SK-N-SH treated with all-trans-retinoic acid at 6 μM for 48 hours (cell line): ENCODE data around the gene PARP3.

Source experiments
- ATAC-seq: fragments of 200-7000 bp; cut with Tn5 transposase; 3 replicates; pipeline ENCODE4 v1.9.1; 2020; ENCODE audit warnings: mild to moderate bottlenecking, moderate library complexity
- ARNTL ChIP-seq: fragments of 450-650 bp; formaldehyde crosslinking; IDR thresholded peaks from 2 replicates; pipeline ENCODE4 v1.5.0; 2020; ENCODE audit warnings: low read depth, mild to moderate bottlenecking, moderate library complexity, borderline replicate concordance
- BACH2 ChIP-seq: fragments of 250-450 bp; sonication (Bioruptor Pico); IDR thresholded peaks from 2 replicates; pipeline ENCODE4 v1.9.0; 2021; ENCODE audit warnings: mild to moderate bottlenecking, borderline replicate concordance
- CSRNP3 ChIP-seq: fragments of 250-450 bp; sonication (Bioruptor Pico); IDR thresholded peaks from 2 replicates; pipeline ENCODE4 v1.5.1; 2021; ENCODE audit warnings: mild to moderate bottlenecking, moderate library complexity
- ESRRG ChIP-seq: fragments of 250-450 bp; sonication (Bioruptor Pico); IDR thresholded peaks from 2 replicates; pipeline ENCODE4 v1.6.1; 2021; ENCODE audit warnings: mild to moderate bottlenecking
- GLIS3 ChIP-seq: fragments of 250-450 bp; sonication (Bioruptor Pico); IDR thresholded peaks from 2 replicates; pipeline ENCODE4 v1.5.0; 2020; ENCODE audit warnings: mild to moderate bottlenecking, moderate library complexity
- ISL1 ChIP-seq: fragments of 250-450 bp; sonication (Bioruptor Pico); IDR thresholded peaks from 2 replicates; pipeline ENCODE4 v2.1.2; 2022; ENCODE audit warnings: mild to moderate bottlenecking, moderate library complexity
- OSR1 ChIP-seq: fragments of 250-450 bp; sonication (Bioruptor Pico); IDR thresholded peaks from 2 replicates; pipeline ENCODE4 v1.8.0; 2022; ENCODE audit warnings: moderate library complexity, mild to moderate bottlenecking, inconsistent platforms
- PPARA ChIP-seq: fragments of 250-450 bp; sonication (Bioruptor Pico); IDR thresholded peaks from 2 replicates; pipeline ENCODE4 v1.5.0; 2020; ENCODE audit warnings: mild to moderate bottlenecking, borderline replicate concordance
- RARB ChIP-seq: fragments of 250-450 bp; sonication (Bioruptor Pico); IDR thresholded peaks from 2 replicates; pipeline ENCODE4 v1.8.0; 2021; ENCODE audit warnings: mild to moderate bottlenecking, moderate library complexity
- TCF4 ChIP-seq: fragments of 250-450 bp; sonication (Bioruptor Pico); IDR thresholded peaks from 2 replicates; pipeline ENCODE4 v1.8.0; 2021; ENCODE audit warnings: mild to moderate bottlenecking, moderate library complexity, borderline replicate concordance
- TOX ChIP-seq: fragments of 250-450 bp; sonication (Bioruptor Pico); IDR thresholded peaks from 2 replicates; pipeline ENCODE4 v1.8.0; 2021; ENCODE audit warnings: mild to moderate bottlenecking, moderate library complexity, borderline replicate concordance
- ZC3H10 ChIP-seq: fragments of 250-450 bp; sonication (Bioruptor Pico); IDR thresholded peaks from 2 replicates; pipeline ENCODE4 v1.5.1; 2021; ENCODE audit warnings: mild to moderate bottlenecking, moderate library complexity
- ZFP3 ChIP-seq: fragments of 250-450 bp; sonication (Bioruptor Pico); IDR thresholded peaks from 2 replicates; pipeline ENCODE4 v1.5.0; 2020; ENCODE audit warnings: mild to moderate bottlenecking, moderate library complexity
- ZFP30 ChIP-seq: fragments of 450-650 bp; formaldehyde crosslinking; IDR thresholded peaks from 2 replicates; pipeline ENCODE4 v1.5.0; 2022; ENCODE audit warnings: mild to moderate bottlenecking, moderate library complexity
- ZNF565 ChIP-seq: fragments of 450-650 bp; formaldehyde crosslinking; conservative IDR thresholded peaks from 2 replicates; pipeline ENCODE4 v1.5.0; 2020; ENCODE audit warnings: low read depth, mild to moderate bottlenecking, moderate library complexity
- ZNF70 ChIP-seq: fragments of 450-650 bp; formaldehyde crosslinking; IDR thresholded peaks from 2 replicates; pipeline ENCODE4 v1.5.0; 2020; ENCODE audit warnings: mild to moderate bottlenecking, moderate library complexity
- ZNF8 ChIP-seq: fragments of 450-650 bp; formaldehyde crosslinking; IDR thresholded peaks from 2 replicates; pipeline ENCODE4 v1.5.0; 2020; ENCODE audit warnings: mild to moderate bottlenecking, moderate library complexity
- TF ChIP-seq, protein P1 (sequence below): fragments of 250-450 bp; sonication (Bioruptor Pico); IDR thresholded peaks from 2 replicates; pipeline ENCODE4 v1.8.0; 2020; ENCODE audit warnings: mild to moderate bottlenecking, moderate library complexity, borderline replicate concordance
- TF ChIP-seq, protein P2 (sequence below): fragments of 250-450 bp; sonication (Bioruptor Pico); IDR thresholded peaks from 2 replicates; pipeline ENCODE4 v1.8.0; 2021; ENCODE audit warnings: low read depth, mild to moderate bottlenecking, moderate library complexity, borderline replicate concordance
- TF ChIP-seq, protein P3 (sequence below): fragments of 250-450 bp; sonication (Bioruptor Pico); IDR thresholded peaks from 2 replicates; pipeline ENCODE4 v1.5.1; 2020; ENCODE audit warnings: low read depth, mild to moderate bottlenecking, moderate library complexity

Gene PARP3

DNA sequence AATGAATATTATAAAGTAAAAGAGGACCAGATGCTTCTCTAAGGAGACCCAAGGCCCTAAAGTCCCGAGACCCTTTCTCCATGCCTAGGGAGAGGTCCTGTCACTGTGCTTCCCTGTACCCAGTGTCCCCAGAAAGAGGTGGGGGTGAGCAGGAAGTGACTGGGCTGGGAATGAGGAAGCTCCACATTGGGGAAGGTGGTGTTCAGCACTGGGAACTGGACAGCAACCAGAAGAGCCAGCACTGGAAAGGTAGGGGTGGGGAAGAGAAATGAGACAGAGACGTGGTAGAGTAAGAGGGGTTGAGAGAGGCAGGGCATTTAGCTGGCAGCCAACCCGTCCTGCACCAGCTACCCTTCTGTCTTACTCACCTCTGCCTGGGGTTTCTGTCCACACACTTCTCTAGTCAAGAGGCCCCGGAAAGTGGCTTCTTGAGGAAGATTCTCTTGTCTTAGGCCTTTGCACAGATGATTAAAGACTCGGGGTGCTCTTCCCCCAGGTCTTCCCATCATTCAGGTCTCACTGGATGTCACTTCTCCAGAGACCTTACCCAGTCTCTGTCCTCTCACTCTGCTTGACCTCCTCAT is 12.7 kb upstream of the PARP3 start:
- peak; percentile 33; the same call in 1 of the 3 replicates for ATAC-seq
- TF ChIP-seq RARB (CRISPR knock-in tag) (no peak), OSR1 (CRISPR knock-in tag) (no peak), ZFP30 (CRISPR knock-in tag) (no peak), CSRNP3 (CRISPR knock-in tag) (no peak), PPARA (CRISPR knock-in tag) (no peak), TCF4 (CRISPR knock-in tag) (no peak), ZFP3 (CRISPR knock-in tag) (no peak), ZNF8 (CRISPR knock-in tag) (no peak), ZNF70 (no peak), ISL1 (CRISPR knock-in tag) (no peak), GLIS3 (CRISPR knock-in tag) (no peak), ZC3H10 (no peak), ESRRG (no peak), ZNF565 (CRISPR knock-in tag) (no peak), ARNTL (CRISPR knock-in tag) (no peak)
- TF ChIP-seq, protein P1, sequence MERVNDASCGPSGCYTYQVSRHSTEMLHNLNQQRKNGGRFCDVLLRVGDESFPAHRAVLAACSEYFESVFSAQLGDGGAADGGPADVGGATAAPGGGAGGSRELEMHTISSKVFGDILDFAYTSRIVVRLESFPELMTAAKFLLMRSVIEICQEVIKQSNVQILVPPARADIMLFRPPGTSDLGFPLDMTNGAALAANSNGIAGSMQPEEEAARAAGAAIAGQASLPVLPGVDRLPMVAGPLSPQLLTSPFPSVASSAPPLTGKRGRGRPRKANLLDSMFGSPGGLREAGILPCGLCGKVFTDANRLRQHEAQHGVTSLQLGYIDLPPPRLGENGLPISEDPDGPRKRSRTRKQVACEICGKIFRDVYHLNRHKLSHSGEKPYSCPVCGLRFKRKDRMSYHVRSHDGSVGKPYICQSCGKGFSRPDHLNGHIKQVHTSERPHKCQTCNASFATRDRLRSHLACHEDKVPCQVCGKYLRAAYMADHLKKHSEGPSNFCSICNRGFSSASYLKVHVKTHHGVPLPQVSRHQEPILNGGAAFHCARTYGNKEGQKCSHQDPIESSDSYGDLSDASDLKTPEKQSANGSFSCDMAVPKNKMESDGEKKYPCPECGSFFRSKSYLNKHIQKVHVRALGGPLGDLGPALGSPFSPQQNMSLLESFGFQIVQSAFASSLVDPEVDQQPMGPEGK, result no peak
- TF ChIP-seq, protein P2, sequence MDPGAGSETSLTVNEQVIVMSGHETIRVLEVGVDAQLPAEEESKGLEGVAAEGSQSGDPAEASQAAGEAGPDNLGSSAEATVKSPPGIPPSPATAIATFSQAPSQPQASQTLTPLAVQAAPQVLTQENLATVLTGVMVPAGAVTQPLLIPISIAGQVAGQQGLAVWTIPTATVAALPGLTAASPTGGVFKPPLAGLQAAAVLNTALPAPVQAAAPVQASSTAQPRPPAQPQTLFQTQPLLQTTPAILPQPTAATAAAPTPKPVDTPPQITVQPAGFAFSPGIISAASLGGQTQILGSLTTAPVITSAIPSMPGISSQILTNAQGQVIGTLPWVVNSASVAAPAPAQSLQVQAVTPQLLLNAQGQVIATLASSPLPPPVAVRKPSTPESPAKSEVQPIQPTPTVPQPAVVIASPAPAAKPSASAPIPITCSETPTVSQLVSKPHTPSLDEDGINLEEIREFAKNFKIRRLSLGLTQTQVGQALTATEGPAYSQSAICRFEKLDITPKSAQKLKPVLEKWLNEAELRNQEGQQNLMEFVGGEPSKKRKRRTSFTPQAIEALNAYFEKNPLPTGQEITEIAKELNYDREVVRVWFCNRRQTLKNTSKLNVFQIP (CRISPR knock-in tag), result no peak
- TF ChIP-seq, protein P3, sequence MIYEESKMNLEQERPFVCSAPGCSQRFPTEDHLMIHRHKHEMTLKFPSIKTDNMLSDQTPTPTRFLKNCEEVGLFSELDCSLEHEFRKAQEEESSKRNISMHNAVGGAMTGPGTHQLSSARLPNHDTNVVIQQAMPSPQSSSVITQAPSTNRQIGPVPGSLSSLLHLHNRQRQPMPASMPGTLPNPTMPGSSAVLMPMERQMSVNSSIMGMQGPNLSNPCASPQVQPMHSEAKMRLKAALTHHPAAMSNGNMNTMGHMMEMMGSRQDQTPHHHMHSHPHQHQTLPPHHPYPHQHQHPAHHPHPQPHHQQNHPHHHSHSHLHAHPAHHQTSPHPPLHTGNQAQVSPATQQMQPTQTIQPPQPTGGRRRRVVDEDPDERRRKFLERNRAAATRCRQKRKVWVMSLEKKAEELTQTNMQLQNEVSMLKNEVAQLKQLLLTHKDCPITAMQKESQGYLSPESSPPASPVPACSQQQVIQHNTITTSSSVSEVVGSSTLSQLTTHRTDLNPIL (CRISPR knock-in tag), result no peak

GRCh38 chr3:51930439-51930838 is 11.7 kb upstream of the PARP3 start:
- no peak for ATAC-seq
- TF ChIP-seq TOX (CRISPR knock-in tag), result no peak

DNA sequence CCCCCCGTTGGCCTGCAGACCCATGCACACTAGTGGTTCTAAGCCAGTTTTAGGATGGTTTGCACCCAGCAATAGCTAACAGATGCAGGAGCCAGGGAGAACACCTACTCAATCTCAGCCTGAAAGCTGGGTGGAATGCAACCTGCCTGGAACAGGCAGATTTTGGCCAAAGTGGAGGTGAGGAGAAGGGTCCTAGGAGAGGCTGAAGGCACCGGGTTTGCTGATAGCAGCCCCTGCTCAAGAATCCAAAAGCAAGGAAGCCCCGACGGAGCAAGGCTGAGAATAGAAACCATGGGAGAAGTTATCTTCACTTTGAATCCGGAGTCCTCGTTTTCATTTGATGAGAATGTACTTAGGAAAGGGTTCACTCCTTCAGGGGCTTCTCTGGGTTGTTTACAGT is 10.4 kb upstream of the PARP3 start:
- no peak for ATAC-seq
- no peak for TF ChIP-seq RARB (CRISPR knock-in tag)
- no peak for TF ChIP-seq CSRNP3 (CRISPR knock-in tag)

DNA sequence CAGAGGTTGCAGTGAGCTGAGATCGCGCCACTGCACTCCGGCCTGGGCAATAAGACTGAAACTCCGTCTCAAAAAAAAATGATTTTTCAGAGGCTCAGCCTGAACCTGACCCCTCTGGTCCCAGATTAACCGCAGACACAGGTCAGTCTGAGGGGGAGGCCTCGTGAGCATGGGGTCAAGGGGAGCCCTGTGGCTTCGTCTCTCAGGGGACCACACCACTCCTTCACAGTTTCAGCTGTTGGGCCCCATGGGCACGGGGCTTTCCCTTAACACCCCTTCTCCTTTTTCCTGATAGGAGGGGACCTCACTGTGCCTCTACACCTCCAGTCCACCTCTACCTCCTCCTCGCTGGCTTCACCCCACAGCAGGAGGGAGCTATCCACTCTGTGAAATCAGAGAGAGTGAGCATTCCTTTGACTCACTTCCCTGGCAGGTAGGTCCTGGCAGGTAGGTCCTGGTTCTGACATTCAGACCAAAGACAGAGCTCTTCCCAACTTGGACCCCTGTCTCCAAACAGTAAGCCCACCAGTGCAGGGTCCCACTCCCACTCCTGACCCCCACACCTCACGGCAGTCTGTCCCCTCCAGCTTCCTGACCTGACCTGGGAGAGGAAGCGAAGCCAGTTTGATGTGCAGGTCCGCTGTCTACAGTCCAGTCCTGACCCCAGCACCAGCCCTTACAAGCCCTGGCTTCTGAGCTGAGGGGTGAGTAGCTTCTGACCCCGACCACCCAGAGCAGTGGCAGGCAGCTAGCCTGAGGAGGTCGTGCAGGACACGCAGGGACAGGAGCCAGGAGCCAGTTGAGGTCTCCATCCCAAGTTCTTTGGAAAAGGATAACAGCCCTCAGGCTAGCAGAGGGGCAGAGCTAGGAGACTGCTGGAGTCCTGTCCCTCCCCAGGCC is 9.4 kb upstream of the PARP3 start:
- TF ChIP-seq PPARA (CRISPR knock-in tag) (no peak), BACH2 (CRISPR knock-in tag) (no peak), ZFP3 (CRISPR knock-in tag) (no peak)
- TF ChIP-seq, protein P3 (CRISPR knock-in tag), result no peak
- no peak for ATAC-seq
